D721Med (cell line): Measurements from ENCODE around the gene ASIP.
"Not testable (repeated sequence)": the region's sequence is repeated elsewhere in the genome, so short reads cannot be mapped to it uniquely, and the experiment has no call there.

Experiments used
- DNase-seq: peaks from one replicate; pipeline ENCODE4 v3.0.0; 2011; ENCODE audit warnings: low spot score; ENCODE audit not compliant: insufficient read length
- FAIRE-seq: peaks from 2 replicates; lab custom pipeline; 2011; peaks lifted over from hg19 to GRCh38; lab: Jason Lieb, UNC
- TF ChIP-seq, protein P1 (sequence below): IDR thresholded peaks from 2 replicates; pipeline ENCODE4 v1.5.1; 2012; ENCODE audit warnings: mild to moderate bottlenecking, control low read depth; ENCODE audit not compliant: insufficient read depth; ENCODE audit errors: missing control alignments

Gene ASIP

DNA sequence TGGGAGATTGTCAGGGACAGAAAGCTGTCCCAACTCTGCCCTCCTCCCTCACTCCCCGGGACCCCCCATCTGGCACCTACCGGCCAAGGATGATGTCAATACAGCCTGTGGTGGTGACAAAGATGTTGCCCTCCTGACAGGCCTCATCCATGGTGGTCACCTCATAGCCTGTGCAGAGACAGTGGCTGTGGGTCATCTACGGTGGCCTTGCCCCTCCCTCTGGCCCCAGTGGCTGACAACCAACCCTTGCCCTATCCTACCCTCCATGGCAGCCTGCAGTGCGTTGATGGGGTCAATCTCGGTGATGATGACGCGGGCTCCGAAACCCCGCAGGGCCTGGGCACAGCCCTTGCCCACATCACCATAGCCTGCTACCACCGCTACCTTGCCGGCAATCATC is 49.2 kb downstream of the ASIP start:
- TF ChIP-seq, protein P1, sequence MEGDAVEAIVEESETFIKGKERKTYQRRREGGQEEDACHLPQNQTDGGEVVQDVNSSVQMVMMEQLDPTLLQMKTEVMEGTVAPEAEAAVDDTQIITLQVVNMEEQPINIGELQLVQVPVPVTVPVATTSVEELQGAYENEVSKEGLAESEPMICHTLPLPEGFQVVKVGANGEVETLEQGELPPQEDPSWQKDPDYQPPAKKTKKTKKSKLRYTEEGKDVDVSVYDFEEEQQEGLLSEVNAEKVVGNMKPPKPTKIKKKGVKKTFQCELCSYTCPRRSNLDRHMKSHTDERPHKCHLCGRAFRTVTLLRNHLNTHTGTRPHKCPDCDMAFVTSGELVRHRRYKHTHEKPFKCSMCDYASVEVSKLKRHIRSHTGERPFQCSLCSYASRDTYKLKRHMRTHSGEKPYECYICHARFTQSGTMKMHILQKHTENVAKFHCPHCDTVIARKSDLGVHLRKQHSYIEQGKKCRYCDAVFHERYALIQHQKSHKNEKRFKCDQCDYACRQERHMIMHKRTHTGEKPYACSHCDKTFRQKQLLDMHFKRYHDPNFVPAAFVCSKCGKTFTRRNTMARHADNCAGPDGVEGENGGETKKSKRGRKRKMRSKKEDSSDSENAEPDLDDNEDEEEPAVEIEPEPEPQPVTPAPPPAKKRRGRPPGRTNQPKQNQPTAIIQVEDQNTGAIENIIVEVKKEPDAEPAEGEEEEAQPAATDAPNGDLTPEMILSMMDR: no peak
- DNase-seq: no peak
- no peak for FAIRE-seq

DNA sequence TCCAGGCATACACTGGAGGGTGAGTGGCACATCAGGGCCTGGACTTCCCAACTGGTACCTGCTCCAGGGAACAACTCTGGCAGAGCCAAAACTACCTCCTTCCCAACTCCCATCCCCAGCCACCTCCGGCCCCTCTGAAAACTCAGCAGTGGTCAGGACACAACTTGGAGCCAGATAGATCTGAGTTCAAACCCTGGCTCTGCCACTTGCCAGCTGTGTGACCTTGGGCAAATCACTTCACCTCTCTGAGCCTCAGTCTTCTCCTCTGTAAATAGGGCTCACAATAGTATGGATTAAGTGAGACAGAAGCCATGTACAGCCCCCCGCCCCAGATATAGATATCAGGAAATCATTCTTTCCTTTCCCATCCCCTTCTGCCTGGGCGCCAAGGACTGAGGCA is 51.3 kb downstream of the ASIP start:
- no peak for FAIRE-seq
- TF ChIP-seq, protein P1: no peak

DNA sequence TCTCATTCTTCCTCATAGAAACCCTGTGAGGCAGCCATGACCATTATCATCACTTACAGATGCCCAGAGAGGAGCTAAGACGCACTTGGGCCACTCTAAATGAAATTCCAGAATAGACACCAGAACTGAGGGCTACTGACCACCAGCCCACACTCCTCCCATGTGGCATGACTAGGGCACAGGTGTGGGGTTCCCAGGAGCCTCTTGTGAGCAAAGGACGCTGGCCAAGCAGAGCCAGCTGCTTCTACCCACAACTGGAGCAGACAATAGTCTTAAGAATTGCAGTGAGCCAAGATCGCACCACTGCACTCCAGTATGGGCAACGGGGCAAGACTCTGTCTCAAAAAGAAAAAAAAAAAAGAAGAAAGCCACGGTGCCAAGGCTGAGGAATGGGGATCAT is 51.9 kb downstream of the ASIP start:
- no peak for FAIRE-seq
- no peak for DNase-seq
- TF ChIP-seq, protein P1: no peak

More for the DNA sequence above, 51.3 kb downstream of the ASIP start:
- DNase-seq: no peak

DNA sequence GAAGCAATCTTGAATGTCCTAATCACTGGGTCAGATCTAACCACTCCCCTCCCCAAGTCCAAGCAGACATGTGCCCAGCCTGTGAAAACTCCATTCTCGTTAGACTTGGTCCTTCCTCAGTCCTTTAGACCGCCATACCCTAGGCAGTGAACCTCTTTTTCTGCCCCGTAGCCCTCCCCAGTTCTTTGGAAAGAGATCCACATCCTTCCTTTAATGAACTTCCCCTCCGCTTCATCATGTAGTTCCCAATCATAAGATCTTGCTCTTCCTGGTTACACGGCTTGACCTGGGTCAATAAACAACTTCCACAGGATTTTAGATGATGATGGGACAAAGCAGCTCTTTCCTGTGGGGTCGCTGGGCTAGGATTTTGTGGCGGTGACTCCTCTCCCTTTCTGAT is 52.4 kb downstream of the ASIP start:
- DNase-seq (no peak), FAIRE-seq (no peak)
- TF ChIP-seq, protein P1: no peak

DNA sequence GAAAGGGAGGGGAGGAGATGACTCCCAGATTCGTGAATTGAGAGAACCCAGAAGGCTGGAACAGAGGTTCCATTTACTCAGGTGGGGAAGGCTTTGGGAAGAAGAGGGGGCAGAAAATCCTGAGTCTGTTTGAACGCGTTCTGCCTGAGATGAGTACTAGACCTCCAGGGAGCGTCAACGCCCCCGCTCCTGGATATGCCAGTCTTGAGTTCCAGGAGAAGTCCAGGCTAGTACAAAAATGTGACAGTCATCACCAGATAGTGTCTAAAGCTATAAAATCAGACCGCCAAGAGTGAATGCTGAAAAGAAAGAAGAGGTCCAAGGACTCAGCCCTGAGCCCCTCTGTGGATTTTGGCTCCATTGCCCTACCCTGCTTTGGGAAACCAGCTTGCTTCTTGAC is 53.3 kb downstream of the ASIP start:
- DNase-seq (no peak), FAIRE-seq (no peak)

DNA sequence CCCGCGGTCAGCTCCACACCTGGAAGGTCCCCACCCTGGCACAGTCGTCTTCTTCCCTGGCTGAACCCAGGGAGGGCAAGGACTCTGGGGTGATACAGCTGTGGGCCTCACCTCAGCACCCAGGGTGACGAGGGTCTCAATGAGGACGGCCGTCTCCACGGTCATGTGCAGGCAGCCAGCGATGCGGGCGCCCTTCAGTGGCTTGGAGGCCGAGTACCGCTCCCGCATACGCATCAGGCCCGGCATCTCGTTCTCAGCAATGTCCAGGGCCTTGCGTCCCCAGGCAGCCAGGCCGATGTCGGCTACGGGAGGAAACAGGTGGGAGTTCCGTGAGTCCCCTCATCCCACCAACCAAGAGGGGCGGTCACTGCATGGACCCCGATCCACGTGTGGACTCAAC is 54.1 kb downstream of the ASIP start:
- TF ChIP-seq, protein P1: no peak
- no peak for FAIRE-seq
- no peak for DNase-seq

More for the DNA sequence above, 53.3 kb downstream of the ASIP start:
- TF ChIP-seq, protein P1: no peak

DNA sequence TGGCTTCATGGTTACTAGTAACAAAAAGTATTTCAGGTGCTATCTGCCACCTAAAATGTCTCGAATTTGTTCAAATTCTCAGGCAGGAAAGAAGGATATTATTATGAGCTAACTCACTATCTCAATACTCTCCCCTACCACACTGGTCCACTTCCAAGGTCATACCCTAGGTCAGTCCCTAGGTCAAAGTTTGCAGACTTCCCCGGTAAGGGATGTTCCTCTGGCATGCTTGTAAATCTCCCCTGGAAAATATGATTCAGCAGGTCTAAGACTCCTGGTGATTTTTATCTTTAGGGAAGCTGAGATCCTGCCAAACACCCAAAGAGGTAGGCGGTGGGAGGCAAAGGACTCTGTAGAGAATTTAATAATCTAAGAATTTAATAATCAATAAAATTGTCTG is 55.2 kb downstream of the ASIP start:
- TF ChIP-seq, protein P1: no peak
- DNase-seq: no peak
- FAIRE-seq: no peak

DNA sequence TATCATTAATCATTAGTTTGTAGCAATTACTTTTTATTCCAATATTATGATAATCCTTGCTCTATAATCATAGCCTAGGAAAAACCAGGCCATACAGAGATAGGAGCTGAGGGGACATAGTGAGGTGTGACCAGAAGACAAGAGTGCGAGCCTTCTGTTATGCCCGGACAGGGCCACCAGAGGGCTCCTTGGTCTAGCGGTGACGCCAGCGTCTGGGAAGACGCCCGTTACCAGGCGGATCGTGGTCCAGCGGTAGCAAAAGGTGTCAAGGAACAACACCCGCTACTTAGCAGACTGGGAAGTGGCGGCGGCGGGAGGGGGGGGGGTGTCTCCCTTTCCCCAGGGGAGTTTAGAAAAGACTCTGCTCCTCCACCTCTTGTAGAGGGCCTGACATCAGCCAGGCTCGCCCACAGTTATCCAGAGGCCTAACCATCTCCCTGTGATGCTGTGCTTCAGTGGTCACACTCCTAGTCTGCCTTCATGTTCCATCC is 57.1 kb downstream of the ASIP start:
- not testable (repeated sequence) for DNase-seq, FAIRE-seq
